Naive thymus-derived CD4-positive, alpha-beta T cell (primary cell): ENCODE data around the gene AQP1. TPM values are rescaled to one million over a fixed set of nuclear protein-coding genes. Genes with fewer than 3 reads are reported as not detected.

Source experiments
- ATAC-seq: fragments of 150-1000 bp; cut with Tn5 transposase; 2 replicates; pipeline ENCODE4 v1.10.0; 2021; ENCODE audit warnings: mild to moderate bottlenecking, moderate library complexity
- CTCF ChIA-PET: fragments of 350-600 bp; sonication (Branson Sonifier 250); formaldehyde crosslinking; loops from one replicate; lab custom pipeline; 2021; ENCODE audit warnings: antibody characterized with exemption; lab: Charles Lee
- POLR2A ChIA-PET: fragments of 350-600 bp; sonication (Branson Sonifier 250); formaldehyde crosslinking; loops from one replicate; lab custom pipeline; 2021; ENCODE audit warnings: antibody characterized with exemption, inconsistent platforms; lab: Charles Lee
- DNase-seq, 9 donors: peaks; one replicate each; pipeline versions ENCODE4 v3.0.0 to v3.0.0-alpha.2; 2020 to 2022; ENCODE audit warnings: mixed read lengths in 1 of 9
- H3K27ac ChIP-seq: one replicate; pipeline ENCODE4 v1.7.0; 2013; ENCODE audit warnings: mild to moderate bottlenecking, low read depth, low read length, moderate library complexity
- H3K27me3 ChIP-seq, 2 donors: one replicate each; pipeline ENCODE4 v1.7.0; 2013; ENCODE audit warnings: low read length in 2 of 2, mild to moderate bottlenecking in 2 of 2, moderate library complexity in 2 of 2; ENCODE audit not compliant: control insufficient read depth in 2 of 2, insufficient read depth in 2 of 2
- H3K36me3 ChIP-seq, 3 experiments: 1 replicate in 2 of 3; 2 replicates in 1 of 3; pipeline ENCODE4 v1.7.0; 2013; ENCODE audit warnings: low read length in 3 of 3, mild to moderate bottlenecking in 3 of 3, moderate library complexity in 1 of 3; ENCODE audit not compliant: insufficient read depth in 3 of 3, control insufficient read depth in 2 of 3
- H3K4me1 ChIP-seq, 2 donors: one replicate each; pipeline ENCODE4 v1.7.0; 2013; ENCODE audit warnings: low read length in 2 of 2, mild to moderate bottlenecking in 2 of 2, moderate library complexity in 1 of 2; ENCODE audit not compliant: control insufficient read depth in 2 of 2, insufficient read depth in 2 of 2
- H3K4me3 ChIP-seq: 2 replicates; pipeline ENCODE4 v1.7.0; 2013; ENCODE audit warnings: mild to moderate bottlenecking, low read length
- H3K9me3 ChIP-seq, 3 experiments: 1 replicate in 2 of 3; 2 replicates in 1 of 3; pipeline ENCODE4 v1.7.0; 2013; ENCODE audit warnings: low read length in 3 of 3; ENCODE audit not compliant: control insufficient read depth in 2 of 3
- H3K27ac Mint-ChIP-seq, 9 donors: one replicate each; pipeline ENCODE4 v1.8.0; 2020 to 2022; ENCODE audit warnings: mixed read lengths in 9 of 9, mild to moderate bottlenecking in 8 of 9, moderate library complexity in 5 of 9, inconsistent platforms in 2 of 9
- H3K27me3 Mint-ChIP-seq, 5 donors: one replicate each; pipeline ENCODE4 v1.8.0; 2021 to 2022; ENCODE audit warnings: mixed read lengths in 5 of 5, mild to moderate bottlenecking in 1 of 5
- H3K36me3 Mint-ChIP-seq, 5 donors: one replicate each; pipeline ENCODE4 v1.8.0; 2020 to 2022; ENCODE audit warnings: mixed read lengths in 5 of 5, mild to moderate bottlenecking in 3 of 5, inconsistent platforms in 1 of 5
- H3K4me1 Mint-ChIP-seq, 7 donors: one replicate each; pipeline ENCODE4 v1.8.0; 2020 to 2022; ENCODE audit warnings: mixed read lengths in 7 of 7, mild to moderate bottlenecking in 3 of 7, inconsistent platforms in 1 of 7
- H3K4me3 Mint-ChIP-seq, 10 donors: one replicate each; pipeline ENCODE4 v1.8.0; 2020 to 2022; ENCODE audit warnings: mild to moderate bottlenecking in 10 of 10, mixed read lengths in 10 of 10, moderate library complexity in 6 of 10, inconsistent platforms in 2 of 10
- H3K9me3 Mint-ChIP-seq, 11 donors: one replicate each; pipeline ENCODE4 v1.8.0; 2020 to 2022; ENCODE audit warnings: mixed read lengths in 11 of 11, mild to moderate bottlenecking in 4 of 11, inconsistent platforms in 1 of 11, moderate library complexity in 1 of 11
- intact Hi-C, 2 donors: fragments of 100-400 bp; cut with micrococcal nuclease; formaldehyde crosslinking; loops; one replicate each; pipeline ENCODE4 v1.15.1; 2023
- polyA plus RNA-seq, 2 donors: library from polyadenylated mRNA; unstranded; fragments of 300-500 nt; fragmentation: Illumina TruSeq; gene quantifications; one replicate each; pipeline ENCODE4 v1.2.3, GENCODE V29; 2021
- total RNA-seq, 6 experiments: library from RNA in 5 of 6; stranded (reverse) in 5 of 6; gene quantifications; 1 replicate in 5 of 6; 2 replicates in 1 of 6; pipeline ENCODE4 v1.2.3 and lab custom pipeline; 2021 to 2026

AQP1 gene
- total and polyA plus RNA-seq, 7 experiments from 2014 or later = 0.12 to 0.37 (median 0.16) TPM; not detected in 3

DNA sequence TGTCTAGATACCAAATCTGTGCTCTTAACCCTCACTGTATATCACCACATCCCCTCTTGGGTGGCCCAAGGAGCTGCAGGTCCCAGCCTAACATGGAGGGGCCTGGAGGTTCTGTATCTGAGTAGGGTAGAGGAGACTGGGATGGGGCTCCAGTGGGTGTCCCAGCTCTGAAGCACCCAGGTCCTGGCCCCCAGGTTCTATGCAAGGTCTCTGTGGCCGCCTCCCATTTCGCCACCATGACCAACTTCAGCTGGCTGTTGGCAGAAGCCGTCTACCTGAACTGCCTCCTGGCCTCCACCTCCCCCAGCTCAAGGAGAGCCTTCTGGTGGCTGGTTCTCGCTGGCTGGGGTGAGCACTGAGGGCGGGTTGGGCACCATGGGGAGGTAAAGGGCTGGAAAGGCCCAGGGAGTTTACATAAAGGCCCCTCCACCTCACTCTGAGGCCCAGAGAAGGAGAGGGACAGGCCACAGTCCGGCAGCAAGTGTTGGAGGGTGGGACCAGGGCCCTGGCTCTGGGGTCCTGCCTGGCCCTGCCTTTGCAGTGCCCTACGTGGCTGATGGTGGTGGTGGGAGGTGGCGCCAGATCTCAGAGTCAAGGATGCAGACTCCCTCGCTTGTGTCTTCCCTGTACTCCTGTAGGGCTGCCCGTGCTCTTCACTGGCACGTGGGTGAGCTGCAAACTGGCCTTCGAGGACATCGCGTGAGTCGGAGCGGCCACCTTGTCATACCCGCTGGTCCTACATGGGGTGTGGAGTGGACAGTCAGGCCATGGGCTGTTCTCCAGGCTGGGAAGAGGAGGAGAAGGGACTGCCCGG is 62.3 kb downstream of the AQP1 start:
- Histone ChIP-seq H3K27ac (no peak overlapping the region), H3K9me3 (no peaks in the 10 kb centered on the region), H3K27me3 (peaks cover 0 to 4% of the 10 kb centered on the region in 2 donors), H3K36me3 (no peaks in the 10 kb centered on the region), H3K4me3 (no peak overlapping the region), H3K4me1 (no peaks in the 10 kb centered on the region)
- H3K4me1 Mint-ChIP-seq = peaks cover 0 to 17% (median 0%) of the 10 kb centered on the region in 7 donors
- no peak overlapping the region for H3K4me3 Mint-ChIP-seq
- intact Hi-C loops = loop anchor here in 1 of 2 donors (1.0 to 2.0 kb wide), 2 partner anchors 36 to 149 kb away; no protein-coding TSS in a partner anchor
- H3K27ac Mint-ChIP-seq = peak overlapping the region in 1 of 9 donors; percentile 84
- POLR2A ChIA-PET = no interaction called here
- no peaks in the 10 kb centered on the region for H3K36me3 Mint-ChIP-seq
- H3K27me3 Mint-ChIP-seq = peaks cover 21 to 40% (median 23%) of the 10 kb centered on the region in 5 donors
- no peak for ATAC-seq
- CTCF ChIA-PET = interaction anchor here (0.9 to 1.6 kb wide), 3 partner anchors 10 to 16 kb away, joined by 3 to 4 read pairs (median 4); no protein-coding TSS in a partner anchor
- DNase-seq = no peak
- no peaks in the 10 kb centered on the region for H3K9me3 Mint-ChIP-seq

DNA sequence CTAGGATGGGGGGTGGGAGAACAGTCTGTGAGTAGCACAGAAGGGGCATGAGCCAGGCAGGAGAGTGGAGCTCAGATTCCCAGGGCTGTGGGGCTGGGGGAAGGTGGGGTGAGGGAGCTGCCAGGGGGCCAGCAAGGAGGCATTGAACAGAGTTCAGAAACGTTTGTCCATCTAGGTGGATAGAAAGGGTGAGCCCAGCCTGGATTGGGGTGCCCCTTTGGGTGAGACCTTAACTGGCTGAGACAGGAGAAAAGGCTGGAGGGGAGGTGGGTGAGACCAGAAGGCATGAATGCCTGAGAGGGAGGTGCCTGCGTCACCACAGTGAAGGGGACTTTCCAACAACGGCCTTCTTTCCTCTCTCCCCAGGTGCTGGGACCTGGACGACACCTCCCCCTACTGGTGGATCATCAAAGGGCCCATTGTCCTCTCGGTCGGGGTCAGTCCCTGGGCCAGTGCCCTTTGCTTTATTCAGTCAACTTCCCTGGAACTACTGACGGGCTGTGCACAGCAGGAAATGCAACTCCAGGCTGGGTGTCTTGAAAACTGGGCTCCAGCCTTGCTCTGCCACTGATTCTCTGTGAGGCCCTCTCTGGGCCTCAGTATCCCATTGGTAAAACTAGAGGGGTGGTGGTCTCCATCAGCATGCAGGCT is 63.1 kb downstream of the AQP1 start:
- H3K4me1 Mint-ChIP-seq = peaks cover 0 to 17% (median 0%) of the 10 kb centered on the region in 7 donors
- intact Hi-C loops = loop anchor here in 1 of 2 donors (1.0 to 2.0 kb wide), 3 partner anchors 36 to 174 kb away; no protein-coding TSS in a partner anchor
- H3K4me3 Mint-ChIP-seq = no peak overlapping the region
- POLR2A ChIA-PET = no interaction called here
- H3K27me3 Mint-ChIP-seq = peaks cover 21 to 40% (median 29%) of the 10 kb centered on the region in 5 donors
- no peak overlapping the region for H3K4me3 ChIP-seq
- H3K27ac ChIP-seq = no peak overlapping the region
- H3K36me3 ChIP-seq = no peaks in the 10 kb centered on the region
- CTCF ChIA-PET = interaction anchor here (1.4 to 1.6 kb wide), 2 partner anchors 9 to 11 kb away, joined by 4 read pairs; no protein-coding TSS in a partner anchor
- no peaks in the 10 kb centered on the region for H3K36me3 Mint-ChIP-seq
- H3K9me3 Mint-ChIP-seq = no peaks in the 10 kb centered on the region
- peaks cover 0 to 4% of the 10 kb centered on the region in 2 donors for H3K27me3 ChIP-seq
- peak overlapping the region in 1 of 9 donors; percentile 84 for H3K27ac Mint-ChIP-seq
- H3K4me1 ChIP-seq = no peaks in the 10 kb centered on the region
- DNase-seq (peak in 1 of 9 donors; percentile 64), ATAC-seq (peak; percentile 51)
- H3K9me3 ChIP-seq = no peaks in the 10 kb centered on the region

Other genes starting within 250 kb of the AQP1 start
- not detected for gene CRHR2, start 229.4 kb upstream of the AQP1 start, total RNA-seq
- not detected for gene CRHR2, start 229.4 kb upstream of the AQP1 start, polyA plus RNA-seq
- gene INMT, start 159.7 kb upstream of the AQP1 start, total RNA-seq = 1 to 10 TPM in 2 of 5 experiments, under 1 TPM in 3; 0.38 to 4.8 (median 0.56) TPM
- gene INMT, start 159.7 kb upstream of the AQP1 start, polyA plus RNA-seq = under 1 TPM in 1 of 2 donors, not detected in 1; 0.24 TPM
- gene MINDY4, start 140.4 kb upstream of the AQP1 start, total RNA-seq = 1 to 10 TPM in 2 of 5 experiments, under 1 TPM in 3; 0.82 to 1.5 (median 0.94) TPM
- gene MINDY4, start 140.4 kb upstream of the AQP1 start, polyA plus RNA-seq = under 1 TPM; 0.41 to 0.54 TPM
- gene GHRHR, start 52.1 kb downstream of the AQP1 start, total RNA-seq = not detected
- gene GHRHR, start 52.1 kb downstream of the AQP1 start, polyA plus RNA-seq = not detected
- gene ADCYAP1R1, start 140.5 kb downstream of the AQP1 start, total RNA-seq = not detected
- gene ADCYAP1R1, start 140.5 kb downstream of the AQP1 start, polyA plus RNA-seq = not detected